Activated T-cell treated with anti-CD3 and anti-CD28 coated beads for 4 hours (primary cell): Measurements from ENCODE around the gene PPP1R7.
"Not testable (repeated sequence)": the region's sequence is repeated elsewhere in the genome, so short reads cannot be mapped to it uniquely, and the experiment has no call there.

Source experiments
- DNase-seq: peaks from one replicate; pipeline ENCODE4 v3.0.0-alpha.2; 2020

PPP1R7 gene, protein sequence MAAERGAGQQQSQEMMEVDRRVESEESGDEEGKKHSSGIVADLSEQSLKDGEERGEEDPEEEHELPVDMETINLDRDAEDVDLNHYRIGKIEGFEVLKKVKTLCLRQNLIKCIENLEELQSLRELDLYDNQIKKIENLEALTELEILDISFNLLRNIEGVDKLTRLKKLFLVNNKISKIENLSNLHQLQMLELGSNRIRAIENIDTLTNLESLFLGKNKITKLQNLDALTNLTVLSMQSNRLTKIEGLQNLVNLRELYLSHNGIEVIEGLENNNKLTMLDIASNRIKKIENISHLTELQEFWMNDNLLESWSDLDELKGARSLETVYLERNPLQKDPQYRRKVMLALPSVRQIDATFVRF

DNA sequence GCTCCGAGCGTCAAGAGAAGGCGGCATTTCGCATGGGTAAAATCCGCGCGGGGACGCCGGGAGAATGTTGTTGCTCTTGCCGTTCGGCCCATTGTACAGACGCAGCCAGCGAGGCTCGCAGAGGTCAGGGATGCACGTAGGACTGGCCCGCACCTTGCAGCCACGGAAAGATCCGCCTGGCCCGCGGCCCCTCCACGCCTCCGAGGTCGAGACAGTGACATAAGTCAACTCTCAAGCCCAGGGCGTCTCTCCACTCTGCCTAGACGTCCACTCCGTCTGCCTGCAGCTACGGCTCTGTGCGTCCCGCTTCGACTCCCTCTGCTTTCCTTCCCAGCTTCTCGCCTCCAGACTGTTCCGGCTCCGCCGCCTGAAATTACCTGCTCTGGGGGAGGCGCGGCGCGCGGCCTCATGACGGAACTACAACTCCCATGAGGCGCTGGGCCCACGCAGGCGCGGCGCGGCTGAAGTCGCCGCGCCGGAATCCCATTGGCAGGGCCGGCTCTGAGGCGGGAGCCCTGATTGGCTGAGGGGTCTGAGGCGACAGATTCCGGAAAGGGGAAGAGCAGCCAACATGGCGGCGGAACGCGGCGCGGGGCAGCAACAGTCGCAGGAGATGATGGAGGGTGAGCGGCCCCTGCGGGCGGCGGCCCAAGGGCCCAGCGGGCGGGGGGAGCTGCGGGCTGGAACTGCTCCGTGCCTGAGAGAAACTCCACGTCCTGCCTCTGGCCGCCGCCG lies at the start of gene PPP1R7:
PPP1R7 (plus strand) TSS at position 543 of the 735 bp plus-strand sequence; CDS start at position 572, 29 bp downstream.
- DNase-seq, result peak; percentile 89

DNA sequence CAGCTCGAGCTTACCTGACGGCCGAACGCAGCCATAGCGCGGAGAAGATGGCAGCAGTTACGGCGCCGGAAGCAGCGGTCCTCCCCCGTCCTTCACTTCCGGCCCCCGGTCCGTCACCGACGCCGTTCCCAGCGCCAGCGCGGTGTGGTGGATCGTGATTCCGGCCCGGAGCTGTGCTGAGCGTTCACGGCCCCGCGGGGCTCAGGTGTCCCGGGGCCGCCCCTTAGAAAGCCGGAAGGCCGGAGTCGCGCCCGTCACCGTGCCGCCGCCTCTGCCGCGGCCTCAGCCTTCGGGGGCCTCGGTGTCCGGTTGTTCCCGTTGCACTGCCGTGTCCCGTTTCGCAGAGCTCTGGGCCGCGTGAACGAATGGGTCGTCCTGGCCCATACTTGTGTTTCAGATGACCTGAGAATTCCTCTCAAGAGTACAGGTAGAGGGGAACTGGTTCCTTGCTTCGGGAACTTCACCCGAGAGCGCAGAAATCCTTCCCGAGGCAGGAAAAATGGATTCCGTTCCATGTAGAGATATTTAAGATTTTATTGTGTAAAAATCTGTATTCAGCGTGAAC lies 47.9 kb upstream of the PPP1R7 start, which contains the start of gene MTERF4:
MTERF4 (minus strand) TSS at position 49 of the 565 bp plus-strand sequence; CDS start at position 35, 14 bp downstream.
- DNase-seq, result peak; percentile 80

DNA sequence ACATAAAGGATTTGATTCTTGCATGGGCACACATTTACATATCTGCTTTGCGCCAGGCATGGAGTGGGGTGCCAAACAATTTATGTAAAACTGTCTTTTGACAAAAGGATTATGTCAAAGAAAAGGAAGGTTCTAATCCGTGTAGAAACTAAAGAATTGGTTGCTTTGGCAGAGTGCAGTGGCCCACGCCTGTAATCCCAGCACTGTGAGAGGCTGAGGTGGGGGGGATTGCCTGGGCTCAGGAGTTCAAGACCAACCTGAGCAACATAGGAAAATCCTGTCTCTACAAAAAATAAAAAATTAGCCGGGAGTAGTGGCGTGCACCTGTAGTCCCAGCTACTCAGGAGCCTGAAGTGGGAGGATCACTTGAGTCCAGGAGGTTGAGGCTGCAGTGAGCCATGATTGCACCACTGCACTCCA lies 47.1 kb upstream of the PPP1R7 start:
- no peak for DNase-seq

DNA sequence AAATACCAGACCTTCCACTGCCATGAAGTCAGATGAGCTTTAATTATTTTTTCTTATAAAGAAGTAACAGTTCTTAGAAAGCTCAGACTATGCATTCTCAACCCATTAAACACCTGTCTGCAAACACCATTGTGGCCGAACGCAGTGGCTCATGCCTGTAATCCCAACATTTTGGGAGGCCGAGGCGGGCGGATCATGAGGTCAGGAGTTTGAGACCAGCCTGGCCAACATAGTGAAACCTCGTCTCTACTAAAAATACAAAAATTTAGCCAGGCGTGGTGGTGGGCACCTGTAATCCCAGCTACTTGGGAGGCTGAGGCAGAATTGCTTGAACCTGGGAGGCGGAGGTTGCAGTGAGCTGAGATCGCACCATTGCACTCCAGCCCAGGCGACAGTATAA lies 45.7 kb upstream of the PPP1R7 start:
- not testable (repeated sequence) for DNase-seq

DNA sequence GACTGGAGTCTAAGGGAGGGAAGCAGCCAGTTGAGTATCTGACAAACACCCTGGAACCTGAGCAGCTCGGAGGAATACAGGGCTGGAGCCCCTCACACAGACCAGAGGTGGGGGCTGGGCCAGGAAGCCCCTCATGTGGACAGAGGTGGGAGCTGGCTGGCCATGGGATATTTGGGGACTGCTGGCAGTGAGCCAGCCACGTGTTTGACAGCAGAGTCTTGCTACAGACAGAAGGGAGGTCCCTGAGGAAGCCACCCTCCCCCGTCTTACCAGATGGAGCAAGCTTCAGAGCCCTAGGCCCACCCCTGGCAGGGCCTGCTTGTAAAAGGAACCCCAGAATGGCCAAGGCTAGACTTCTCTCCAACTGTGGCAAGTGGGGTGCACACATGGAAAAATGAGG lies 44.6 kb upstream of the PPP1R7 start:
- DNase-seq, result no peak

DNA sequence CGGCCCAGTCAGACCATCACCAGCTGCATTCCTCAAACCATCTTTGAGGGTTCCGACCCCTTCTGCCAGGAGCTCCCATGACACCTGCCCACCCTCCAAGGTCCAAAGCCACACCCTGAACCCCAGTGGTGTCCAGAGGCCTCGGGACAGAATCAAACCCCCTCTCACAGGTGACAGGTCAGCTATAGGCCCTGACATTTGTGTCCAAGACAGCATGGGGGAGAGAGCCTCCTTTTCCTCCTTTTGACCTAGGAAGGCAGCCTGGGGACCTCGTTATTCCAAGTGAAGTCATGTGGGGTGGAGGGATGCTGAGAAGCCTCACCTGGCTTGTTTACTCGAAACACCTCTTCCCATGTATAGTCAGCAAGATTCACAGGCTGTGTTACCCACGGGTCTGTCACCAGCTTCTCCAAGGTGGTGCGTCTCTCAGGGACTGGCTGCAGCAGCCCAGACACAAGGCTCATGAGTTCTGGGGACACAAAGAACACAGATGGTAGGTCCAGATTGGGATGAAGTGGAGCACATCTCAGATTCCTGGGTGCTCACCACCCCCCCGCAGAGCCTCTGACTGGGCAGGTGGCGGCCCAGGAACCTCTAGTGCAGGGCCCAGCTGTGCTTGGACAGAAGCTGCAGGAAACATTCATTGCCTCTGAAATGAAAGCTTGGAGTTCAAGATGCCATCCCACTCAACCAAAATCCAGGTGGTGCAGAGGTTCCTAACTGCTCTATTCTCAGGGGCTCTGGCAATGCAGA lies 43.1 kb upstream of the PPP1R7 start:
- DNase-seq, result no peak

DNA sequence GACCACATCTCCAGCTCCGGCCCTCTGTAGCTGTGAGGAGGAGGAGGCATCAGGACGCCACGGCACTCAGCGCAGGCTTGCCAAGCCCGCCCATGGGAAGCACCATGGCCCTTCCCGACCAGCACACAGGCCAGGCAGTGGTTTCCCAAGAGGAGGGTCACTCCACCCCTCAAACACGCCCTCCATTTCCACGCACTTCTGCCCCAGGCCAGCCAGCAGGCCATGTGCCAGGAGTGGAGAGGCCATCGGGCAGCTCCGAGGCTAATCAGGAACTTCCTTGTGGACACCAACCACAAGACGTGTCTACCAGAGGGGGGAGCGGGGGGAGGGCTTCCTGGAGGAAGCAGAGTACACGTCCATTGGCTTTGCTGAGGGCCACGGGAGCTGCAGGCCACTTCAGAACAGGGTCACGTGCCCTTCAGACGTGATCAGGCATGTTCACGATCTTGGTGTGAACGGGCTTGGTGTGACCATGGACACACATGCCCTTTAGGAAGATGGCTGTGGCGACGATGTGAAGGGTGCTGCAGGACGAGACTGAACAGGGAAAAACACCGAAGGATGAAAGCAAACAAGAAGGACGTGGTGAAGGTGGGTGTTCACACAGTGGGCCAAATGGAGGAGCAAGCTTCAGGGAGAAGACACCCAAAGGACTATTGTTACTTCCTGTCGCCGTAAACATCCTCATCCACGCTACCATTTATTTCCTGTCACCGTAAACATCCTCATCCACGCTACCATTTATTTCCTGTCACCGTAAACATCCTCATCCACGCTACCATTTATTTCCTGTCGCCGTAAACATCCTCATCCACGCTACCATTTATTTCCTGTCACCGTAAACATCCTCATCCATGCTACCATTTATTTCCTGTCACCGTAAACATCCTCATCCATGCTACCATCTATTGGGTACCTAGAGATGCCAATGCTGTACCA lies 41.7 kb upstream of the PPP1R7 start:
- DNase-seq, result no peak

DNA sequence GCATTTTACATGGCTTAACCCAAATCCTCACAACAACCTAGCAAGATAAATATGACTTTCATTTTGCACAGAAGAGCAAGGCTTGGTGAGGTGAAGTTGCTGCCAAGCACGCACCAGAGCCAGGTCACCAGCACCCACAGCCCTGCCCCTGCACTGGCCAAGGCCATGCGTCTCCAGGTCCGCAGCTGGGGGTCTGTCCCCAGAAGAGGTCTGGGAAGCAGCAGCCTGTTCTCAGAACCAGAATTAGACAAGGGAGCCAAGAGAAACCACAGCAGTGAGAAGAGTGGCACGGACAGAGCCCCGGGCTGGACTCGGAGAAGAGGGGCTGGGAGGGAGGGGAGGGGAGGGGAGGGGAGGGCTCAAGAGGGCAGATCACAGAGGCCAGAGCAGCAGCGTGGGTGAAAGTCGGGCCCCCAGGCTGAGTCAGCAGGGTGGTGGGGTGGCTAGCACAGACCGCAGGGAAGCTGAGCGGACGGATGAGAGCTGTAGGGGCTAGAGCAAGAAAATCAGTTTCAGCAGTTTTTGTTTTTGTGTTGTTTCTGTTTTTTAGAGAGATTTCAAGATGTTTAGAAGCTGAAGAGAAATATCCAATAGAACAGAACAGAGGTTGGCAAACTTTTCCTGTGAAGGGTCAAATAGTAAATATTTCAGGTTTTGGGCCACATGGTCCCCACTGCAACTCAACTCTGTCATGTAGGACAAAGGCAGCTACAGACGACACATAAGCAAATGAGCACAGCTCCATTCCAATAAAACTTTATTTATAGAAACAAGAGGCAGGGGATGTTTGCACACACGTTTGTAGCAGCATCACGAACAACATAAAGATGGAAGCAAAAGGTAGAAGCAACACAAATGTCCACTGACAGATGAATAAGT lies 40.8 kb upstream of the PPP1R7 start:
- DNase-seq, result no peak

DNA sequence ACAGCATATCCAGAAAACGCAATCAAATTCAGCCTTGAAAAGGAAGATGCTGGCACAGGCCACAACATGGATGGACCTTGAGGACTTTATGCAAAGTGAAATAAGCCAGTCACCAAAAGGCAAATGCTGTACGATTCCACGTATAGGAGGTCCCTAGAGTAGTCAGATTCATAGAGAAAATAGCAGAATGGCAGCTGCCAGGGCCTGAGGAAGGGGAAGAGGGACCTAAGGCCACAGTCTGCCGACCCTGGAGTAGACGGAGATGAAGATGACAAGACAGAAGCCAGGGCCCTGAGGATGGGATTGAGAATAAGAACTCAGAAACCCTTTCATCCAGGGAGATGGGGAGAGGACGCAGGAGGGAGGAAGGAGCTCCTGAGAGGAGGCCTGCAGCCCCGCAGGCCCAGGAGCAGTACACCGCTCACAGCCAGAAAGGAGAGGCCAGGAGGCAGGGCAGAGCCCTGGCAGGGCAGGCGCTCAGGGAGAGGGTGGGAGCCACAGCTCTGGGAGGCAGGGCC lies 40.1 kb upstream of the PPP1R7 start:
- DNase-seq, result no peak

DNA sequence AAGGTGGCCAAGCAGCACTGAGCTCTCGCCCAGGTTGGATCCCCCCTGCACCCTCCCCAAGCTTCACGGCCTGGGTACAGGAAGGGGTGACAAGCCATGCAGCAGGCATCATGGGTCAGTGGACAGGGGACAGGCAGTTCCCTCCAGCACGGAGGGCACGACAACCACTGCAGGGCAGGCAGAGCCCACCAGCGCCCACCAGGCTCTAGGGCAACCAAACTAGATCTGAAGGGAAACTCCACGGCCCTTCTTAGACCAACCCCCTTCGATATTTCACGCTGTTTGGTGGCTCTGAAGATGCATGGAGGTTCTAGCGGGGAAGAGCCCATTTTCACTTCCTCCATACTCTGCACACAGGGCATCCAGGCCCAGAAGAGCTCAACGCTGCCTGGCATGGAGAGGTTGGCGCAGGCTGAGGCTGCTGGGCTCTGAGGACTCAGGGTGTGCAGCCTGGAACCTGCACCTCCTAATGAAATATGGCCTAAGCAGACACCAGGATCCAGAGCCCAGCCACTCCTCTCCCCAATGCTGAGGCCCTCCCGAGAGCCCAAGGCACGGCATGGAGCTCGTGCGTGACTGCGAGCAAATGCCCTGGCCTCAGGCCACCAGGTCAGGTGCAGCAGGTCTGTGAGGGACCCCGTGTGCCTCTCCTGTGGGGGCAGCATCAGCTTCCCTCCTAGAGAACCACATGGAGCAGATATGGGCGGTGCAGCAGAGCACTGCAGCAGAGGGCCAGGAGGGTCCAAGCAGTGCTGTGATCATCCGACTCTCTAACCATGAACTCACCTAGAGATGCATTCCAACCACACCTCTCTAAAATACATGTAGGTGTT lies 39.4 kb upstream of the PPP1R7 start:
- DNase-seq, result no peak

DNA sequence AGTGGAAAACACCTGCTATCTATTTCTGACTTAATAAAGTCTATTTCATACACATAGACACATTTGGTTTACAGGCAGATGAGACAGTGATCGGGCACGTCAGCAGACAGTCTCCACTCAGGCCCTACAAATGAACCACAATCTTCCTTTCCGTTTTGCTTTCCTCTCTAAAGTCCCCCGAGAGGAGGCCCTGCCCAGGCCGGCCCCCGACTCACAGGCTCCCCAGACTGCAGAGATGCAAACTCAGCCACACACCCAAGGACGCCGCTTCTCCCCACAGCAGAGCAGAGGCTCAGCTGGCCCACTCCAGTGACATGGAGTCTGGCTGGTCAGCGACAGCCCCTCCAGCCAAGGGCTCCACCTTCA lies 38.8 kb upstream of the PPP1R7 start:
- no peak for DNase-seq

DNA sequence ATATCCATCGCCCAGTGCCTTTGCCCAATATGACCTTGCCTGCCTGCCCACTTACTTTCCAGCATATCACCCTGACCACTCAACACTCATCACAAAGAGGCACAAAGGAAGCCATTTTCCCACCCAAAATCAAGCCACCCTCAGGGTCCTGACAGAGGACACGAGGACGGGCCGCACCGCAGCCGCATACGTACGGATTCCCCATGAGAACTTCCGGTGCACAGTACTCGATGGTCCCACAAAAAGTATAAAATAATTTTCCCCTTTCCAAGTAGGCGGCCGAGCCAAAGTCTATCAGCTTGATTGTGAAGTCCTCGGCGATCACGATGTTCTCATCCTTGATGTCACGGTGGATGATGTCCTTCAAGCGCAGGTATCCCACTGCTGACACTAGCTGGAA lies 38.2 kb upstream of the PPP1R7 start:
- DNase-seq, result no peak

DNA sequence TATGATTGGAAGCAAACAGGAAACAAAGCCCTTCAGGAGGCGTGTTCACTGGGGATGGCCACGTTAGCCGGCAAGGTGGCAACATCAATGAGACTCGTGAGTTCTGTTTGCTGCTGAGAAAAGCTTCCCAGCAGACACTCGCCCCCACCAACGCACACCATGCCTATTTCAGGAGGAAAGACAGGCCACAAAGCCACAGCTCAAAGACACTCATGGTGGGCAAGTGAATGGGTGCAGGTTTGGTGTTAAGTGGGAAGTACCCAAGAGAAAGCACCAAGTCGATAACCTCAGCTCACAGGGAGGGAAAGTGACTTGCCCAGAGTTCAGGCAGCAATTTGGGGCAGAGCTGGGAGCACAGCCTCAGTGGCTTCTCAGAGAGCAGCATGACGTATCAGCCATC lies 37.7 kb upstream of the PPP1R7 start:
- DNase-seq, result no peak

DNA sequence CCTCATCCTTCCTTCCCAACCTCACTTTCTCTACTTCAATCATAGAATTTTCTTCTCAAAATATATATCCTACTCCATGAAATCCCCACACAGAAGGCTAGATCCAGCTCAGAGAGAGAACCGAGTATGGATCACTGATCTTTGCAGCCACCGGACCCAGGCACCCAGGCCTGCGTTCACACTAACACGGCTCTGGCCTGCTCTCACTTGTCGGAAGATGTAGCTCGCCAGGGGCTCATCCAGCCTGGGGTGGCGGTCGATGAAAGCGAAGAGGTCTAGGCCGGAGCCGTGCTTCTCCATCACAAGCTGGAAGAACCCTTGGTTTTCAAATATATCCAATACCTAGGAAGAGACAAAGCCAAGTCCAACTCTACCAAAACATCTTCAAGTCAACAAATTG lies 35.4 kb upstream of the PPP1R7 start:
- DNase-seq, result no peak

DNA sequence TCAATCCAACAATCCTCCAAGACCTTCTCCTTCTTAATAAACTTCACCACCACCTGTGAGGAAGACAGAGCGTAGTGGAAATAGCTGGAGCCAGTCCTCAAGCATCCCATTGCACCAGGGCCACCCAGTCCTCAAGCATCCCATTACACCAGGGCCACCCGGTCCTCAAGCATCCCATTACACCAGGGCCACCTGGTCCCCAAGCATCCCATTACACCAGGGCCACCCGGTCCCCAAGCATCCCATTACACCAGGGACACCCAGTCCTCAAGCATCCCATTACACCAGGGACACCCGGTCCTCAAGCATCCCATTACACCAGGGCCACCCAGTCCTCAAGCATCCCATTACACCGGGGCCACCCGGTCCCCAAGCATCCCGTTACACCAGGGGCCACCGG lies 34.9 kb upstream of the PPP1R7 start:
- DNase-seq, result no peak

DNA sequence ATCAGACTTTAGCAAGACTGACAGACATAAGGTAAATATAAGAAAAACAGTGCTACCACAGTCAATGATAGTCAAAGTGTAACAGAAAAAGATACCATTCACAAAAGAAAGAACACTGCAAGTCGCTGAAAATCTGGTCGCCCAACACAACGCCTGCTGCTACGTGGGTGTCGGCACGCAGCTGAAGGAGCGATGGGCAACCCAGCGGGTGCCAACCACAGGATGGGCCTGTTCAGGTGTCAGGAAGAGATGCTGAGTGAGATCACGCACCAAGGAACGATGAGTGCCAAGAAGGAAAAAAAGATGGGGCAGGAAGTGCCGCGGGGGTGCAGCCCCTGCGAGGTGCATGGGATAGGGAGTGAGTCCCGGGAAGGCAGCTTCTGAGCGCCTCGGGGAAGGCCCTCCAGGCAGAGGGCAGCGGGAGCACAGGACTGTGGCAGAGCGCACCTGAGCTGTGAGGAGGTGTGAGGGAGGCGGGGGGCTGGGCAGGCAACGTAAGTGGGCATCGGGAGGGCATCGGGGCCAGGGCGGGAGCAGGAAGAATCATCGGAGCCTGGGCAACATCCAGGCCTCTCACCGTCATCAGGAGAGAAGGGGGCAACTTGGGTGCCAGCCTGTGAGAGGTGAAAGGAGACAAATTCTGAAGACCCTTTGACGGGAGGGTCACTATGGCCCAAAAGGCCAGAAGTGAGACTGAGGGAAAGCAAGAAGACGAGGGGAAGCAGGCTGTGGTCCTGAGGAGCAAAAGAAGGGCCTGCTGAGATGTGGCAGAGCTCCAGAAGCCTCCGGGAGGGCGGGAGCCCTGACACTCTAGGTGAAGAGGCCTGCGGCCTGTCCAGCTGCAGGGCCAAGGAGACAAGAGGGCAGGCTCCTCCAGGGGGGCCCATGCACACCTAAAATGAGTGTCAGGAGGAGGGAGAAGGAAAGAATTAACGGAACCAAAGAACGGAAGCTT lies 33.4 kb upstream of the PPP1R7 start:
- no peak for DNase-seq

DNA sequence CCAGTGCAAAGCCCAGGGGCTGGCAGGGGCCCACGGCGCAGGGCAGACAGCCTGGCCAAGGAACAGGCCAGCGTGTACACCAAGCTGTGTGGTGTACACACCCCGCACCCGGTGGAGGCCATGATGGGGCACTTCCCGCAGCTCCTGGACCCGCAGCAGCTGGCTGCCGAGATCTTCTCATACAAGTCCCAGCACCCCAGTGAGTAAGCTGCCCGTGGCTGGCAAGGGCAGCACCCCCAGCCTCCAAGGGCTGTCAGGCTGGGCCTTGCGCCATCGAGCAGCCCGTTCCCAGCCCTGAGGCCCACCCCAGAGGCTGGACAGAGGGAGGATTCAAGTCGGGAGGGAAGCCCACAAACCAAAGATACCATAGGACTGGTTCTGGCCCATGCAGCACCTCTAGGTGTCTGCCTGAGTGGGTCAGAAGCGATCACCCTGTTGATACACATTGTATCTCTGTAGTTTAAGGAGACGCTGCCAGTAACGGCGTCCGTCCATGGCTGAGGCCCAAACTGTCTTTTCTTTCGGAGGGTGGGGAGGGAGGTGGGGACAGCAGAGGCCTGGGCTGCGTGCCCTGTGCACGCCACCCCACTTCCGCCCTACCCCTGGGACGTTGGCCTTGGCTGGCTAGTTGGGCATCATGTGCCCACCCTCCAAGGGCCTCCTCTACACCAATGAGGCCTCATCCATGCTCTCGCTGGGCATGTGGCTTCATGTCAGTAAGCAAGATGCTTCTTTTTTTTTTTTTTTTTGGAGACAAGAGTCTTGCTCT lies 31.3 kb upstream of the PPP1R7 start:
- DNase-seq, result no peak

DNA sequence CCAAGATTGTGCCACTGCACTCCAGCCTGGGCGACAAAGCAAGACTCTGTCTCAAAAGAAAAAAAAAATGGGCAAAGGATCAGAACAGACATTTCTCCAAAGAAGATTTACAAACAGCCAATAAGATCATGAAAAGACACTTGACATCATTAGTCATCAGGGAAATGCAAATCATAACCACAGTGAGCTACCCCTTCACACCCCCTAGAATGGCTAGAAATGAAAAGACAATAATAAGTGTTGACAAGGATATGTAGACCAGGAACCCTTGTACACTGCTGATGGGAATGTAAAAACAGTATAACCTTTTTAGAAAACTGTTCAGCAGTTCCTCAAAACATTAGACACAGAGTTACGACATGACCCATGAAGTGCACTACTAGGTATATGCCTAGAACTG lies 29.8 kb upstream of the PPP1R7 start:
- DNase-seq, result no peak
